Keratinocyte (primary cell): Measurements from ENCODE around the gene LINGO1. TPM values are rescaled to one million over a fixed set of nuclear protein-coding genes. Genes with fewer than 3 reads are reported as not detected.

Experiments
- DNase-seq: peaks from one replicate; pipeline ENCODE4 v3.0.0-alpha.2; 2011; ENCODE audit warnings: low read depth, missing footprints, low spot score
- FAIRE-seq: peaks from 2 replicates; lab custom pipeline; 2011; peaks lifted over from hg19 to GRCh38; lab: Jason Lieb, UNC
- H2AFZ ChIP-seq: 2 replicates; pipeline ENCODE4 v1.6.0; 2012; ENCODE audit warnings: low read length, control low read depth, inconsistent platforms; ENCODE audit not compliant: control insufficient read depth
- H3K27ac ChIP-seq: 2 replicates; pipeline ENCODE4 v1.5.1; 2011; ENCODE audit warnings: low read length; ENCODE audit not compliant: control insufficient read depth, insufficient read depth
- H3K27me3 ChIP-seq: 3 replicates; pipeline ENCODE4 v1.6.0; 2011; ENCODE audit warnings: low read length; ENCODE audit not compliant: control insufficient read depth, insufficient read depth; ENCODE audit errors: extremely low read depth
- H3K36me3 ChIP-seq, 2 experiments: 2 replicates in 1 of 2; 3 replicates in 1 of 2; pipeline ENCODE4 v1.5.1; 2011; ENCODE audit warnings: low read length in 2 of 2, mild to moderate bottlenecking in 1 of 2; ENCODE audit not compliant: control insufficient read depth in 2 of 2, insufficient read depth in 2 of 2; ENCODE audit errors: extremely low read depth in 1 of 2
- H3K4me1 ChIP-seq: 3 replicates; pipeline ENCODE4 v1.5.1; 2011; ENCODE audit warnings: low read length; ENCODE audit not compliant: control insufficient read depth, insufficient read depth; ENCODE audit errors: extremely low read depth
- H3K4me2 ChIP-seq: 3 replicates; pipeline ENCODE4 v1.6.0; 2011; ENCODE audit warnings: low read depth, low read length; ENCODE audit not compliant: control insufficient read depth, insufficient read depth; ENCODE audit errors: extremely low read depth
- H3K4me3 ChIP-seq, 3 experiments: fragments of 200-600 bp in 1 of 3; sonication (generic) in 1 of 3; 2 replicates in 2 of 3; 3 replicates in 1 of 3; pipeline ENCODE4 v1.5.1; 2011 to 2016; ENCODE audit warnings: low read length in 3 of 3, mild to moderate bottlenecking in 3 of 3, control low read depth in 2 of 3, inconsistent platforms in 1 of 3, low read depth in 1 of 3, mixed read lengths in 1 of 3, mixed run types in 1 of 3, moderate library complexity in 1 of 3; ENCODE audit not compliant: control insufficient read depth in 2 of 3, insufficient read depth in 2 of 3; ENCODE audit errors: extremely low read depth in 1 of 3
- H3K79me2 ChIP-seq: 2 replicates; pipeline ENCODE4 v1.6.0; 2012; ENCODE audit warnings: low read length; ENCODE audit not compliant: control insufficient read depth, insufficient read depth
- H3K9ac ChIP-seq: 3 replicates; pipeline ENCODE4 v1.6.0; 2011; ENCODE audit warnings: low read length; ENCODE audit not compliant: control insufficient read depth, insufficient read depth; ENCODE audit errors: extremely low read depth
- H3K9me1 ChIP-seq: 3 replicates; pipeline ENCODE4 v1.6.0; 2011; ENCODE audit warnings: low read length; ENCODE audit not compliant: control insufficient read depth, insufficient read depth; ENCODE audit errors: extremely low read depth
- H3K9me3 ChIP-seq: 2 replicates; pipeline ENCODE4 v1.5.1; 2012; ENCODE audit warnings: low read depth, low read length; ENCODE audit not compliant: control insufficient read depth
- H4K20me1 ChIP-seq: 3 replicates; pipeline ENCODE4 v1.6.0; 2011; ENCODE audit warnings: low read length; ENCODE audit not compliant: control insufficient read depth, insufficient read depth; ENCODE audit errors: extremely low read depth
- EZH2 ChIP-seq: IDR thresholded peaks from one replicate; pipeline ENCODE4 v1.6.1; 2012; ENCODE audit warnings: inconsistent platforms, mild to moderate bottlenecking, low read length, moderate library complexity
- dilution Hi-C: fragments of 300-500 bp; cut with MboI; formaldehyde crosslinking; loops from one replicate; pipeline ENCODE4 v1.7.0; 2020; ENCODE audit warnings: low sequenced_read_pairs; ENCODE audit not compliant: extremely low pct_ligation_motif_present
- polyA plus RNA-seq, 5 experiments: library from polyadenylated mRNA; depleted of rRNA in 3 of 5; stranded (reverse) in 3 of 5; stranded (forward) in 1 of 5; unstranded in 1 of 5; fragments of >200 nt; gene quantifications; 1 replicate in 1 of 5; 2 replicates in 3 of 5; 3 replicates in 1 of 5; pipeline versions ENCODE4 v1.2.1 to v1.2.3, GENCODE V29; 2011 to 2012; ENCODE audit warnings: missing spikeins in 2 of 5, low read depth in 1 of 5, low replicate concordance in 1 of 5
- TF ChIP-seq, protein P1 (sequence below), 3 experiments: IDR thresholded peaks in 1 of 3; conservative IDR thresholded peaks in 1 of 3; optimal IDR thresholded peaks in 1 of 3; 2 replicates in 2 of 3; 3 replicates in 1 of 3; pipeline versions ENCODE3 to v1.5.1; 2011; ENCODE audit warnings: low read length in 3 of 3, mild to moderate bottlenecking in 3 of 3, moderate library complexity in 2 of 3, control low read depth in 1 of 3, inconsistent platforms in 1 of 3; ENCODE audit not compliant: insufficient read depth in 2 of 3; ENCODE audit errors: extremely low read depth in 1 of 3

Gene LINGO1
- polyA plus RNA-seq, 1 donor (not counting 4 experiments of a cell fraction or from before 2014, with no cell fraction given) = not detected

DNA sequence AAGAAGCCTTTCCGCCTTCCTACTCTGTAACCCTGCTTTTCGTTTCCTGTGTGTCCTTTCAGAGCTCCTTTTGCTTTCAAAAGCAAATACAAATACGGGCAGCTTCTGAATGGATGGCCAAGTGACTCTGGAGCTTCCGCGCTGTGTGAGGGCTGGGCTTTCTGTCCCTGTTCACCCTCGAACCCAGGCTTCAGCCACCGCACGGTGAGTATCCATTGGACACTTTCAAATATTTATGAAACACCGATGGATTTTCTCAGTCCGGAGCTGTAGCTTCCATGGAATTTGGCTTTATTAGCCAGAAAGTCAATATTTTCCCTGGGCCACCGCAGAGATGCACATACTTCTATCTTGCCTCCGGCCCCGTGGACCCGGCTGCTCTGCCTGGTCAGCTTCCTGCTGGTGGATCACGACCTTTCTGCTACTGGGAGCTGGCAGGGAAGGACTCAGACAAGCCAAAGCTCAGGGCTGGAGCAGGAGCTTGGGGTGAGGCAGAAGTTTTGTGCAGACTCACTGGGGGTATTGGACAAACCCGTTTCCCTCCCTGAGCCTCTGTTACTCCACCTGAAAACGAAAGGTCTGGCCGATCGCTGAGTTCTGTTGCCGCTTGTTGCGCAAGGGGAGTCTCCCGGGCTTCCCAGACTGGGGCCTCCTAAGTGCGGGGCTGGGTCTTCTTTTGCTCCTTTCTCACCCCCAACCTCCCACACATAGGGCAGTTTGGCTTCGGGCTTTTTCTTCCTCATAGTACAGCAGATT, 63.6 kb downstream of the LINGO1 start:
- no peak overlapping the region for H3K27ac ChIP-seq
- H3K79me2 ChIP-seq = no peaks in the 10 kb centered on the region
- peaks cover 7% of the 10 kb centered on the region for H3K27me3 ChIP-seq
- dilution Hi-C loops = no loop called here
- no peak overlapping the region for H2AFZ ChIP-seq
- H3K36me3 ChIP-seq = no peaks in the 10 kb centered on the region
- H3K9me3 ChIP-seq = no peaks in the 10 kb centered on the region
- no peak for DNase-seq
- H3K9me1 ChIP-seq = no peaks in the 10 kb centered on the region
- peak overlapping the region; percentile 56 for H3K4me2 ChIP-seq
- H3K4me1 ChIP-seq = no peaks in the 10 kb centered on the region
- TF ChIP-seq EZH2 = no peak
- TF ChIP-seq, protein P1, sequence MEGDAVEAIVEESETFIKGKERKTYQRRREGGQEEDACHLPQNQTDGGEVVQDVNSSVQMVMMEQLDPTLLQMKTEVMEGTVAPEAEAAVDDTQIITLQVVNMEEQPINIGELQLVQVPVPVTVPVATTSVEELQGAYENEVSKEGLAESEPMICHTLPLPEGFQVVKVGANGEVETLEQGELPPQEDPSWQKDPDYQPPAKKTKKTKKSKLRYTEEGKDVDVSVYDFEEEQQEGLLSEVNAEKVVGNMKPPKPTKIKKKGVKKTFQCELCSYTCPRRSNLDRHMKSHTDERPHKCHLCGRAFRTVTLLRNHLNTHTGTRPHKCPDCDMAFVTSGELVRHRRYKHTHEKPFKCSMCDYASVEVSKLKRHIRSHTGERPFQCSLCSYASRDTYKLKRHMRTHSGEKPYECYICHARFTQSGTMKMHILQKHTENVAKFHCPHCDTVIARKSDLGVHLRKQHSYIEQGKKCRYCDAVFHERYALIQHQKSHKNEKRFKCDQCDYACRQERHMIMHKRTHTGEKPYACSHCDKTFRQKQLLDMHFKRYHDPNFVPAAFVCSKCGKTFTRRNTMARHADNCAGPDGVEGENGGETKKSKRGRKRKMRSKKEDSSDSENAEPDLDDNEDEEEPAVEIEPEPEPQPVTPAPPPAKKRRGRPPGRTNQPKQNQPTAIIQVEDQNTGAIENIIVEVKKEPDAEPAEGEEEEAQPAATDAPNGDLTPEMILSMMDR (optimal IDR thresholded peaks at IDR 0.05 in 1 of 3, IDR thresholded peaks at IDR 0.05 in 1 of 3, conservative IDR thresholded peaks at IDR 0.05 in 1 of 3; ENCODE audit: extremely low read depth in 1 of 3, insufficient read depth in 2 of 3, low read length in 3 of 3) = no peak
- H3K4me3 ChIP-seq = no peak overlapping the region
- no peak for FAIRE-seq
- H3K9ac ChIP-seq = no peak overlapping the region
- no peaks in the 10 kb centered on the region for H4K20me1 ChIP-seq

DNA sequence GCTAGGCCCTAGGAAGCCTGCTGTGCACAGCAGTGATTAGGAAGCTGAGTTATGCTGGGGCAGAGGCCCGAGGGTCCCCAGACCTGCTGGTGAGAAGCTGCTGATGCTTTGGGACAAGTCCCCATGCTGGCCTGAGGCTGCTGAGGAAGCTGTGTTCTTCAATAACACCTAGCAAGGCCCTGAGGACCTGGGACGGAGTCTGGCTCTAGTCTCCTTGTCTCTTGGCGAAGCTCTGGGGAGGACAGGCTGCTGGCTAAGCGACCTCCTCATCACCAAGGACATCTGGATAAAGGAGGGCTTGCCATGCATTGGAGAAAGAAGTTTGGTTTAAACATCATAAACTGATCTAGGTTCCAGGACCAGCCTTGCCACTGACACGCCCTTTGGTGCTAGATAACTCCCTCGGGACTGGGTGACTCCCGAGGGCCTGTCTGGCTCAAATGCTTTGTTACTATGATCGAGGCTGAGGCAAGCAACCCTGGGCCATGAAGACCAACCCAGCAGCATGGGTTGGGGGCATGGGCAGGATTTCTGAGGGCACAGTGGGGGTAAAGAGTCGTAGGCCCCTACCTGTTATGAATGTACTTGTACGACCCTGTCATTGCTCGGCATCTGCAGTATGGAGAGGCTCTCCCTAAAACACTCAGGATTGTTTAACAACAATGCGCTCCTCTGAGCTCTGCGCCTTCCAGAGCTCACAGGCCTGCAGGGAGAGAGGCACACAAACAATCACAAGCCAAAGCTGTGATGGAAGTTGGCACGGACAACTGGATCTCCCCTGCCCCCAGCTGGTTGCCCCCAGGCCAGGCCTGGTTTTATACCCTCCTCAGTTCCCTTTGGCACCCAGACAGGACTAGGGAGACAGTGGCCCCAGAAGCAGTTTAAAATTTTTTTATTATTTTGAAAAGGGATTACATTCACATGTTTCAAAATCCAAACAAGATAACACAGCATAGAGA, 64.4 kb downstream of the LINGO1 start:
- H3K4me2 ChIP-seq = no peak overlapping the region
- no peak overlapping the region for H3K27ac ChIP-seq
- no peaks in the 10 kb centered on the region for H3K9me1 ChIP-seq
- no peak overlapping the region for H2AFZ ChIP-seq
- H3K9me3 ChIP-seq = no peaks in the 10 kb centered on the region
- H3K79me2 ChIP-seq = no peaks in the 10 kb centered on the region
- peaks cover 7% of the 10 kb centered on the region for H3K27me3 ChIP-seq
- DNase-seq (no peak), FAIRE-seq (no peak)
- no peaks in the 10 kb centered on the region for H3K36me3 ChIP-seq
- H3K9ac ChIP-seq = no peak overlapping the region
- no peaks in the 10 kb centered on the region for H4K20me1 ChIP-seq
- no peaks in the 10 kb centered on the region for H3K4me1 ChIP-seq
- TF ChIP-seq EZH2 = no peak
- TF ChIP-seq, protein P1 (optimal IDR thresholded peaks at IDR 0.05 in 1 of 3, IDR thresholded peaks at IDR 0.05 in 1 of 3, conservative IDR thresholded peaks at IDR 0.05 in 1 of 3; ENCODE audit: extremely low read depth in 1 of 3, insufficient read depth in 2 of 3, low read length in 3 of 3) = no peak
- dilution Hi-C loops = no loop called here
- no peak overlapping the region for H3K4me3 ChIP-seq
